ENCODE data around the gene ERBB4.

DNA sequence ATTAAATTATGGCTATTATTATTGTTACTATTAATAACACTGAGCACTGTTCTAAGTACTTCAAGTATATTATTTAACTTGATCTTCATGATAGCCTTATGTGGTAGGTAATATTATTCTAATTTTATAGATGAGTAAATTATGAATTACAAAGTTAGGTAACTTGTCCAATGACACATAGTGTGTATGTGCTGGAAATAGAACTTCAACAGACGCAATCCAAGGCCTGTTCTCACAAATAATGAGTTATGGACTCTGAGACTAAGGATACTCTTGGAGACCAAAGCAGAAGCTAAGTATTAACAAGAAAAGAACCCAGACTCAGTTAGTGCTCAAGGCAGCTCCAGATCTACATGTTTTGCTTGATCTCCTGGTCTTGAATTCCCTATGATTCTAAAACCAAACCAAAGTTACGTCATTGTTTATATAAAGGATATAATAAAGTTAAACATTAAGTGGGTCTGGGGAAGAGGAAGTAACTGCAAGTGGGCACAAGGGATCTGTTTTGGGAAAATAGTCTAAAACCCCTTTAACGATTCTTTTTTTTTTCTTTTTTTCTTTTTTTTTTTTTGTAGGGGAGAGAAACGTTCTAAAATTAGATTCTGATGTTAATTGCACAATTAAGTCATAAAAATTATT lies 211.3 kb downstream of the ERBB4 start:
- TF ChIP-seq POLR2AphosphoS5 (IDR thresholded peaks at IDR 0.05): no peak
- TF ChIP-seq, protein P1, sequence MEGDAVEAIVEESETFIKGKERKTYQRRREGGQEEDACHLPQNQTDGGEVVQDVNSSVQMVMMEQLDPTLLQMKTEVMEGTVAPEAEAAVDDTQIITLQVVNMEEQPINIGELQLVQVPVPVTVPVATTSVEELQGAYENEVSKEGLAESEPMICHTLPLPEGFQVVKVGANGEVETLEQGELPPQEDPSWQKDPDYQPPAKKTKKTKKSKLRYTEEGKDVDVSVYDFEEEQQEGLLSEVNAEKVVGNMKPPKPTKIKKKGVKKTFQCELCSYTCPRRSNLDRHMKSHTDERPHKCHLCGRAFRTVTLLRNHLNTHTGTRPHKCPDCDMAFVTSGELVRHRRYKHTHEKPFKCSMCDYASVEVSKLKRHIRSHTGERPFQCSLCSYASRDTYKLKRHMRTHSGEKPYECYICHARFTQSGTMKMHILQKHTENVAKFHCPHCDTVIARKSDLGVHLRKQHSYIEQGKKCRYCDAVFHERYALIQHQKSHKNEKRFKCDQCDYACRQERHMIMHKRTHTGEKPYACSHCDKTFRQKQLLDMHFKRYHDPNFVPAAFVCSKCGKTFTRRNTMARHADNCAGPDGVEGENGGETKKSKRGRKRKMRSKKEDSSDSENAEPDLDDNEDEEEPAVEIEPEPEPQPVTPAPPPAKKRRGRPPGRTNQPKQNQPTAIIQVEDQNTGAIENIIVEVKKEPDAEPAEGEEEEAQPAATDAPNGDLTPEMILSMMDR (IDR thresholded peaks at IDR 0.05): no peak

Measured in prostate gland (tissue), 2 donors.